ENCODE measurements around the gene TAF3. TPM values are rescaled to one million over a fixed set of nuclear protein-coding genes. Genes with fewer than 3 reads are reported as not detected.

Gene TAF3
- polyA plus RNA-seq, 1 donor (not counting 4 experiments of a cell fraction or from before 2014, with no cell fraction given), result 2.0 TPM

DNA sequence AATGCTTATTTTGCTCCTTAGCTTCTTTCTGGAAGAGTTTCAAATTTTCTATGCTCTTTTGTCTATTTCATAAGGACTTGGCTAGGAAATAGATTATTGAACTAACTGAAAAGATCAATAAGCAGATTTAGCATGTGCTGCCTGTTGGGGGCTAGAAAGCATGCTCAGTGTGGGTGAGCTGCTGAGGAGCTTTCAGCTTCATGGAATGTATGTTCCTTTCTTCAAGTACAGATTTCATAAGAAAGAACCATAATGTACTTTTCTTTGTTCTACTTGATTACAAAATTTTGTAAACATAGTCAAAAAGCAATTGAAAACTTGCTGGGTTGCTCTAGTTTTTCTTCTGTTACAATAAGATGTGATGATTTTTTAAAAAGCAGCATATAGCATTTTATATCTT is 73.8 kb downstream of the TAF3 start:
- no peak overlapping the region for H3K4me3 ChIP-seq (ENCODE audit: control insufficient read depth in 2 of 3, extremely low read depth in 1 of 3, insufficient read depth in 2 of 3, low read depth in 1 of 3, low read length in 3 of 3)
- H3K27ac ChIP-seq (ENCODE audit: control insufficient read depth, insufficient read depth, low read length), result no peak overlapping the region
- DNase-seq (ENCODE audit: low read depth, low spot score) (no peak), FAIRE-seq (no peak)
- no peak for TF ChIP-seq EZH2 (IDR thresholded peaks at IDR 0.05; ENCODE audit: low read length)
- TF ChIP-seq, protein P1, sequence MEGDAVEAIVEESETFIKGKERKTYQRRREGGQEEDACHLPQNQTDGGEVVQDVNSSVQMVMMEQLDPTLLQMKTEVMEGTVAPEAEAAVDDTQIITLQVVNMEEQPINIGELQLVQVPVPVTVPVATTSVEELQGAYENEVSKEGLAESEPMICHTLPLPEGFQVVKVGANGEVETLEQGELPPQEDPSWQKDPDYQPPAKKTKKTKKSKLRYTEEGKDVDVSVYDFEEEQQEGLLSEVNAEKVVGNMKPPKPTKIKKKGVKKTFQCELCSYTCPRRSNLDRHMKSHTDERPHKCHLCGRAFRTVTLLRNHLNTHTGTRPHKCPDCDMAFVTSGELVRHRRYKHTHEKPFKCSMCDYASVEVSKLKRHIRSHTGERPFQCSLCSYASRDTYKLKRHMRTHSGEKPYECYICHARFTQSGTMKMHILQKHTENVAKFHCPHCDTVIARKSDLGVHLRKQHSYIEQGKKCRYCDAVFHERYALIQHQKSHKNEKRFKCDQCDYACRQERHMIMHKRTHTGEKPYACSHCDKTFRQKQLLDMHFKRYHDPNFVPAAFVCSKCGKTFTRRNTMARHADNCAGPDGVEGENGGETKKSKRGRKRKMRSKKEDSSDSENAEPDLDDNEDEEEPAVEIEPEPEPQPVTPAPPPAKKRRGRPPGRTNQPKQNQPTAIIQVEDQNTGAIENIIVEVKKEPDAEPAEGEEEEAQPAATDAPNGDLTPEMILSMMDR (optimal IDR thresholded peaks at IDR 0.05 in 1 of 3, IDR thresholded peaks at IDR 0.05 in 1 of 3, conservative IDR thresholded peaks at IDR 0.05 in 1 of 3; ENCODE audit: extremely low read depth in 1 of 3, insufficient read depth in 2 of 3, low read length in 3 of 3), result no peak
- H3K9me3 ChIP-seq (ENCODE audit: control insufficient read depth, low read depth, low read length), result no peaks in the 10 kb centered on the region
- H3K4me2 ChIP-seq (ENCODE audit: control insufficient read depth, extremely low read depth, insufficient read depth, low read depth, low read length), result no peak overlapping the region
- no peaks in the 10 kb centered on the region for H3K79me2 ChIP-seq (ENCODE audit: control insufficient read depth, insufficient read depth, low read length)
- H2AFZ ChIP-seq (ENCODE audit: control insufficient read depth, low read length), result no peak overlapping the region
- no peaks in the 10 kb centered on the region for H3K27me3 ChIP-seq (ENCODE audit: control insufficient read depth, extremely low read depth, insufficient read depth, low read length)
- no peaks in the 10 kb centered on the region for H3K36me3 ChIP-seq (ENCODE audit: control insufficient read depth in 2 of 2, extremely low read depth in 1 of 2, insufficient read depth in 2 of 2, low read length in 2 of 2)
- dilution Hi-C loops (cut with MboI; ENCODE audit: extremely low pct_ligation_motif_present, low sequenced_read_pairs), result no loop called here
- H4K20me1 ChIP-seq (ENCODE audit: control insufficient read depth, extremely low read depth, insufficient read depth, low read length), result no peaks in the 10 kb centered on the region
- H3K4me1 ChIP-seq (ENCODE audit: control insufficient read depth, extremely low read depth, insufficient read depth, low read length), result no peaks in the 10 kb centered on the region
- H3K9ac ChIP-seq (ENCODE audit: control insufficient read depth, extremely low read depth, insufficient read depth, low read length), result no peak overlapping the region
- no peaks in the 10 kb centered on the region for H3K9me1 ChIP-seq (ENCODE audit: control insufficient read depth, extremely low read depth, insufficient read depth, low read length)

DNA sequence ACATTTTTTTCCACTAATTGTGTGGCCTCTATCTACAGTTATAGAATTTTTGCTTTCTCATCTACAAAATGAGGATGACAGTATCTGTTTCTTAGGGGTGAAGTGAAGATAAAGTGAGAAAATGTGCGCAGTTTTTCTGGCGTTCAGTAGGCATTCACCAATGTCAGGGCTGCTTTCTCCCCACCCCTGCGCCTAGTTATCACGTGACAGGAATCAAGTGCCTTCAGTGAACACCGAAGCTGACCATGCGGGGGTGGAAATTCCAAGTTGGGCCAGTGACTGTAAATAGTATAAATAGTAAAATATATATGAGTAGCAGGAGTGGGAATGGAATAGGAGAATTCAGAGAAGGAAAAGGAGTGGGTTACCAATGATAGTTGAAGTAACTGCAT is 77.4 kb downstream of the TAF3 start:
- no peaks in the 10 kb centered on the region for H3K9me3 ChIP-seq (ENCODE audit: control insufficient read depth, low read depth, low read length)
- no peaks in the 10 kb centered on the region for H3K4me1 ChIP-seq (ENCODE audit: control insufficient read depth, extremely low read depth, insufficient read depth, low read length)
- H3K4me3 ChIP-seq (ENCODE audit: control insufficient read depth in 2 of 3, extremely low read depth in 1 of 3, insufficient read depth in 2 of 3, low read depth in 1 of 3, low read length in 3 of 3), result no peak overlapping the region
- dilution Hi-C loops (cut with MboI; ENCODE audit: extremely low pct_ligation_motif_present, low sequenced_read_pairs), result no loop called here
- no peak for DNase-seq (ENCODE audit: low read depth, low spot score)
- H4K20me1 ChIP-seq (ENCODE audit: control insufficient read depth, extremely low read depth, insufficient read depth, low read length), result no peaks in the 10 kb centered on the region
- no peaks in the 10 kb centered on the region for H3K9me1 ChIP-seq (ENCODE audit: control insufficient read depth, extremely low read depth, insufficient read depth, low read length)
- no peak overlapping the region for H3K4me2 ChIP-seq (ENCODE audit: control insufficient read depth, extremely low read depth, insufficient read depth, low read depth, low read length)
- FAIRE-seq, result no peak
- H3K36me3 ChIP-seq (ENCODE audit: control insufficient read depth in 2 of 2, extremely low read depth in 1 of 2, insufficient read depth in 2 of 2, low read length in 2 of 2), result no peaks in the 10 kb centered on the region
- no peak for TF ChIP-seq EZH2 (IDR thresholded peaks at IDR 0.05; ENCODE audit: low read length)
- TF ChIP-seq, protein P1 (optimal IDR thresholded peaks at IDR 0.05 in 1 of 3, IDR thresholded peaks at IDR 0.05 in 1 of 3, conservative IDR thresholded peaks at IDR 0.05 in 1 of 3; ENCODE audit: extremely low read depth in 1 of 3, insufficient read depth in 2 of 3, low read length in 3 of 3), result no peak
- H2AFZ ChIP-seq (ENCODE audit: control insufficient read depth, low read length), result no peak overlapping the region
- no peaks in the 10 kb centered on the region for H3K27me3 ChIP-seq (ENCODE audit: control insufficient read depth, extremely low read depth, insufficient read depth, low read length)
- H3K9ac ChIP-seq (ENCODE audit: control insufficient read depth, extremely low read depth, insufficient read depth, low read length), result no peak overlapping the region
- H3K27ac ChIP-seq (ENCODE audit: control insufficient read depth, insufficient read depth, low read length), result no peak overlapping the region
- no peaks in the 10 kb centered on the region for H3K79me2 ChIP-seq (ENCODE audit: control insufficient read depth, insufficient read depth, low read length)

Data from keratinocyte (primary cell).